Endodermal cell (in vitro differentiated cells): ENCODE data around the gene CRIP2. TPM values are rescaled to one million over a fixed set of nuclear protein-coding genes. Genes with fewer than 3 reads are reported as not detected.

Source experiments
- DNase-seq: peaks from one replicate; pipeline ENCODE4 v3.0.0-alpha.2; 2017
- H3K27ac ChIP-seq: 2 replicates; pipeline ENCODE4 v1.5.1; 2013; ENCODE audit warnings: mild to moderate bottlenecking, low read depth, low read length, moderate library complexity
- H3K27me3 ChIP-seq: 2 replicates; pipeline ENCODE4 v1.6.1; 2013; ENCODE audit warnings: mild to moderate bottlenecking, low read length, moderate library complexity; ENCODE audit not compliant: insufficient read depth, control insufficient read depth, poor library complexity, severe bottlenecking
- H3K36me3 ChIP-seq: 2 replicates; pipeline ENCODE4 v1.7.0; 2013; ENCODE audit warnings: mild to moderate bottlenecking, low read length, moderate library complexity; ENCODE audit not compliant: control insufficient read depth, insufficient read depth
- H3K4me1 ChIP-seq: one replicate; pipeline ENCODE4 v1.7.0; 2013; ENCODE audit warnings: low read length; ENCODE audit not compliant: control insufficient read depth, insufficient read depth
- H3K4me3 ChIP-seq: 2 replicates; pipeline ENCODE4 v1.5.1; 2013; ENCODE audit warnings: mild to moderate bottlenecking, low read length, moderate library complexity
- H3K9ac ChIP-seq: 2 replicates; pipeline ENCODE4 v1.6.1; 2013; ENCODE audit warnings: mild to moderate bottlenecking, low read length, moderate library complexity; ENCODE audit not compliant: poor library complexity, severe bottlenecking; ENCODE audit errors: extremely low read depth
- H3K9me3 ChIP-seq: 2 replicates; pipeline ENCODE4 v1.6.1; 2013; ENCODE audit warnings: mild to moderate bottlenecking, low read length, moderate library complexity; ENCODE audit not compliant: control insufficient read depth
- H3K27ac Mint-ChIP-seq: 2 replicates; pipeline ENCODE4 v1.8.0; 2020; ENCODE audit warnings: mixed read lengths
- H3K27me3 Mint-ChIP-seq: 2 replicates; pipeline ENCODE4 v1.8.0; 2021; ENCODE audit warnings: mild to moderate bottlenecking, mixed read lengths; ENCODE audit not compliant: insufficient read depth
- H3K36me3 Mint-ChIP-seq: 2 replicates; pipeline ENCODE4 v1.8.0; 2020; ENCODE audit warnings: low read depth, mixed read lengths
- H3K4me1 Mint-ChIP-seq: 2 replicates; pipeline ENCODE4 v1.8.0; 2020; ENCODE audit warnings: mixed read lengths
- H3K4me3 Mint-ChIP-seq: 2 replicates; pipeline ENCODE4 v1.8.0; 2020; ENCODE audit warnings: mild to moderate bottlenecking, moderate library complexity, mixed read lengths
- H3K9me3 Mint-ChIP-seq: 2 replicates; pipeline ENCODE4 v1.8.0; 2020; ENCODE audit warnings: mild to moderate bottlenecking, mixed read lengths
- CTCF ChIP-seq: fragments of 200-600 bp; sonication (generic); conservative IDR thresholded peaks from 2 replicates; pipeline ENCODE4 v1.5.0; 2021; ENCODE audit warnings: antibody characterized with exemption, mild to moderate bottlenecking
- WGBS, 2 experiments: methylation state at CpG; one replicate each; pipeline versions ENCODE4 v1.1.5 to v1.1.7; 2013; ENCODE audit warnings: missing lambda C conversion rate in 2 of 2, mixed read lengths in 1 of 2; ENCODE audit not compliant: insufficient coverage in 1 of 2, insufficient read length in 1 of 2; 5-methylcytosine and 5-hydroxymethylcytosine counted together
- total RNA-seq, 2 donors: library from RNA; stranded (reverse); fragmentation: NEBNext Ultra II Directional in 1 of 2; extraction: Animal tissue kit (Norgen Biotek cat#: 25700) in 1 of 2; gene quantifications; 2 replicates in 1 of 2; 3 replicates in 1 of 2; pipeline ENCODE4 v1.2.1, GENCODE V29; 2021

The CRIP2 gene
- total RNA-seq, 2 donors from 2014 or later: 3.9 to 5.3 TPM

DNA sequence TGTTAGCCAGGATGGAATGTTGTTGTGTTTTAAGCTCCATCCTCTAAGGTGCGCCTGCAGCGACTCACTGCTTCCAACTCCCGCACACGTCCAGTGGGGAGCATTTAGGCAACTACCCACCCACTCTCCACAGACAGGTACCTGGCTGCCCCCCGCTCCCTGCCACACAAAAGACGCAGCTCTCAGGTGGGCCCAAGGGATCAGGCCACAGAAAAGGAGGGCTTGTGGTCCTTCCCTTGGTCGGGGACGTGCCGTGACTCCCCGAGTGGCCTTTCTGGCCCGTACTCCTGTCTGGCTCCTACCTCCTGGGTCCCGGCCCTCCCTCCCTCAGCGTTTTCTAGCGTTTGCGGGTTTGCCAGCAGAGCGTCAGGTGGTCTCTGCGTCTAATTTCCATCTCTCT, 32.6 kb downstream of the CRIP2 start:
- no peaks in the 10 kb centered on the region for H3K4me1 Mint-ChIP-seq
- no peaks in the 10 kb centered on the region for H3K36me3 Mint-ChIP-seq
- no peaks in the 10 kb centered on the region for H3K36me3 ChIP-seq
- H3K9me3 ChIP-seq: no peaks in the 10 kb centered on the region
- H3K27me3 ChIP-seq: peaks cover 9% of the 10 kb centered on the region
- H3K27ac ChIP-seq: no peak overlapping the region
- H3K9me3 Mint-ChIP-seq: peaks cover 6% of the 10 kb centered on the region
- TF ChIP-seq CTCF: no peak
- peaks cover 12% of the 10 kb centered on the region for H3K27me3 Mint-ChIP-seq
- H3K4me3 Mint-ChIP-seq: no peak overlapping the region
- no peaks in the 10 kb centered on the region for H3K4me1 ChIP-seq
- no peak overlapping the region for H3K4me3 ChIP-seq
- no peak overlapping the region for H3K27ac Mint-ChIP-seq
- WGBS, 2 experiments: 80 to 83% methylated on average over 10 to 17 of the region's 17 CpGs
- no peak for DNase-seq
- H3K9ac ChIP-seq: no peak overlapping the region

DNA sequence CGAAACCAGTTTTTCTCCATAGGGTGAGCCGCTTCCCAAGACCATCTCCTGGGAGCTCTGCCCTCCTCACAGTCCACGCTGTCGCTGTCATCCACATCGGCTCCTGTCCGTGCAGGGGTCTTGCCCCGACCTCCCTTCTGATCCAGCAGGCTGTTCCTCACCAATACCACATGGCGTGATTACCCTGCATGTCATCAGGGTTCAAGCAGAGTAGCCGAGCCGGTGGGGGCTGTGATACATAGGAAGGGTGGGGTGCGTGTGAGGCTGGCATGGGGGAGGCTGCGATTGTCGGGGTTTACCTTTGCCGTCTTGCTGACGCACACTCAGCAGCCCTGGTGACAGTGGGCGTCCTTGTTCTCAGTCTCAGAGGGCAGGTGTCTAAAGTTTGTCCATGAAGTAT, 33.4 kb downstream of the CRIP2 start:
- no peak for TF ChIP-seq CTCF
- no peaks in the 10 kb centered on the region for H3K36me3 Mint-ChIP-seq
- H3K27me3 Mint-ChIP-seq: peaks cover 15% of the 10 kb centered on the region
- no peaks in the 10 kb centered on the region for H3K4me1 Mint-ChIP-seq
- H3K9me3 Mint-ChIP-seq: peaks cover 6% of the 10 kb centered on the region
- 85 to 89% methylated on average over 14 to 16 of the region's 16 CpGs for WGBS, 2 experiments
- Histone ChIP-seq H3K4me3 (no peak overlapping the region), H3K9me3 (no peaks in the 10 kb centered on the region), H3K27me3 (peaks cover 15% of the 10 kb centered on the region), H3K9ac (no peak overlapping the region), H3K4me1 (no peaks in the 10 kb centered on the region), H3K27ac (no peak overlapping the region), H3K36me3 (no peaks in the 10 kb centered on the region)
- DNase-seq: no peak
- no peak overlapping the region for H3K27ac Mint-ChIP-seq
- H3K4me3 Mint-ChIP-seq: no peak overlapping the region

- H3K4me1 ChIP-seq: no peaks in the 10 kb centered on the region
- Mint-ChIP-seq H3K36me3 (no peaks in the 10 kb centered on the region), H3K27me3 (peaks cover 15% of the 10 kb centered on the region), H3K4me1 (no peaks in the 10 kb centered on the region), H3K27ac (no peak overlapping the region), H3K4me3 (no peak overlapping the region), H3K9me3 (peaks cover 6% of the 10 kb centered on the region)
- H3K9ac ChIP-seq: no peak overlapping the region
- TF ChIP-seq CTCF: no peak
- WGBS, 2 experiments: 83% methylated on average over 11 to 12 of the region's 12 CpGs
- no peaks in the 10 kb centered on the region for H3K36me3 ChIP-seq
- no peak overlapping the region for H3K4me3 ChIP-seq
- DNase-seq: no peak
- no peak overlapping the region for H3K27ac ChIP-seq
- H3K27me3 ChIP-seq: peaks cover 15% of the 10 kb centered on the region
- no peaks in the 10 kb centered on the region for H3K9me3 ChIP-seq
Observed at GRCh38 chr14:105508601-105509000, 34.0 kb downstream of the CRIP2 start.
